HG02610 (cell line): ENCODE measurements around the gene ZHX3.

Source experiments
- ATAC-seq: cut with Tn5 transposase; IDR thresholded peaks from one replicate; pipeline ENCODE4 v1.9.1; 2021; ENCODE audit warnings: mild to moderate bottlenecking, moderate library complexity; ENCODE audit not compliant: unreplicated experiment

The ZHX3 gene

DNA sequence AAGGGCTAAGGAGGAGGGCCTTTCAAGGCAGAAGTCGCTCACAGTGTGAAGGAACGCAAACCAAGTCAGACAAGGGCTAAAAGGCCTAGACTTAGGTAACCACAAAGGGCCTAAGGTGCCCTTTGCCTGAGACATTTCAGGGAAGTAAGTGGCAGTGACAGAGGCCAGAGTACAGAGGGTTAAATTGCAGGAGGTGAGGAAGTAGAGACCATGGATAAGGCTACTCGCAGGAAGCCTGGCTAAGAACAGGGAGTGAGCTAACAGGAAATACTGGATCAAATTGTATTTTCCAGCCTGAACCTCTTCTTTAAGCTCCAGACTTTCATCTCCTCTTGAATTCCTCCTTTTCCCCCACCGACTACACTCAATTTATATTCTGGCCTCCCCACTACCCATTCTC is 16.6 kb downstream of the ZHX3 start:
- no peak for ATAC-seq

DNA sequence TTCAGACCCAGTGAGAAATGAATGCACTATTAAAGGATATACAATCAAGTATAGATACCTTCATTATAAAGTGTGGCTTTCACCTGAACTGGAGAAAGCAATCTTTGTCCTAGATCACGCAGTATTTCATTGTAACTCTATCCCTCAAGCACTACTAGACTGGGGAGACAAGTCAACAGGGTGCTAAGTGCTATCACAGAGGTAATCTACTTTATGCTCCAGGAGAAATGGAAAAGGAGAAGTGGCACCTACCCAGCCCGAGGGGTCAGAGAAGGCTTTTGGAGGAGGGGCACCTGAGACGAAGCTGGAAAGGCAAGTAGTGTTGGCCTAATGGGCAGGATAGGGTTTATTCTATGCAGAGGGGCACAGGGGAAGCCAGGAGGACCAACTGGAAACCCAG is 17.1 kb downstream of the ZHX3 start:
- no peak for ATAC-seq

GRCh38 chr20:41299899-41300298 is 17.6 kb downstream of the ZHX3 start:
- no peak for ATAC-seq

DNA sequence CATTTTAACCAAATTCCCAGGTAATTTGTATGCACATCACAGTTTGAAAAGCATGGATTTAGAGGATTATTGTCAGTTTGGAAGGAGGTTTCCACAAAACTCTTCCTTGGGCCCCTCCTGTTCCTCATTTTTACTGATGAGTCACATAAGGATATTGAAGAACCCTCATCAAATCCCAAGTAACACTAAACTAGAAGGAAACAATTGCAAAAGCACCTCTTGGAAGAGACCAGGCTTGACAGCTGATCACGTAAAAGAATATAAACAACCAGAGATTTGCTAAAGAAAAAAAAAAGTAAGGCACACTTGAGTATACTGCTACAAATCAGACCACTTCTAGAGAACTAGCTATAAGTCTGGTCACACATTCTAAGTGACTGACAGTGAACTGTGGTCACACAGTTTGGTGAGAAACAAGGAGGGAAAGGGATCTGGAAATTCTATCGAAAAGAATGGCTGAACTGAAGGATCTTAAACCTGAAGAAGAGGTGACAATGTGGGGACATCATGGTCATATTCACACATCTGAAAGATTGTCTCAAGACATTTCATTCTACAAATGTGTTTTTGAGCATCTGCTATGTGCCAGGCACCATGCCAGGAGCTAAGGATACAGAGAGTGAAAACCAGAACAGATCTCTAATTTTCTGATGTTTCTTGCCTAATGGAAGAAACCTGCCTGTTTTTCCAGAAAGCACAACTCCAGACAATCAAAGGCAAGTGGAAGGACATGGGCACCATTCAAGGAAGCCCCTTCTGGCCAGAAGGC is 24.1 kb downstream of the ZHX3 start:
- ATAC-seq: no peak

- no peak for ATAC-seq
Observed at GRCh38 chr20:41290804-41291389, 26.6 kb downstream of the ZHX3 start.

DNA sequence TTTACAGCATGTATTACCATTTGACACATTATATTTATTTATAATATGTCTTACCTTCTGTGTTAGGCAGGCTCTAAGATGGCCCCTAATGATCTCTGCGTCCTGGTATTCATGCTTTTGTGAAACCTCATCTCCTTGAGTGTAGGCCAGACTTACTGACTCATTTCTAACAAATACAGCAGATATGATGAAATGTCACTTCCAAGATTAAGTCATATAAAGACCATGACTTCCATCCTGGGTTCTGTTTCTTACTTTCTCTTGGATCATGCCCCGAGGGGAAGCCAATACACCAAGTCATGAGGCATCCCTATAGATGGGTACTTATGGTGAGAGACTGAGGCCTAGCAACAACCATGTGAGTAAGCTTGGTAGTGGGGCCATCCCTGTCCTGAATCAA is 30.2 kb downstream of the ZHX3 start:
- ATAC-seq: no peak

GRCh38 chr20:41286240-41286851 is 31.2 kb downstream of the ZHX3 start:
- ATAC-seq: no peak

GRCh38 chr20:41279546-41280225 is 37.8 kb downstream of the ZHX3 start:
- peak; percentile 69 for ATAC-seq

DNA sequence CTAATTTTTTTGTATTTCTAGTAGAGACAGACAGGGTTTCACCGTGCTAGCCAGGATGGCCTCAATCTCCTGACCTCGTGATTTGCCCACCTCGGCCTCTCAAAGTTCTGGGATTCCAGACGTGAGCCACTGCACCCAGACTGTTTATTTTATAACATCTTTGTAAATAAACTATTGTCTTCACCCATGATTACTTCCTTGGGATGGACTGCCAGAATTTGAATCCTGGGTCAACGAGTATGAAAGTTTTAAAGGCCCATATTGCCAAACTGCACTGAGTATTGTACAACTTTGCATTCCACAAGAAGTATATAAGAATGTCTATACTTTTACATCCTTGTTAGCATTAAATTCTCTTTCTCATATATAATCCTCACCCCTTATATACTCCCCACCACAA is 38.6 kb downstream of the ZHX3 start:
- no peak for ATAC-seq

DNA sequence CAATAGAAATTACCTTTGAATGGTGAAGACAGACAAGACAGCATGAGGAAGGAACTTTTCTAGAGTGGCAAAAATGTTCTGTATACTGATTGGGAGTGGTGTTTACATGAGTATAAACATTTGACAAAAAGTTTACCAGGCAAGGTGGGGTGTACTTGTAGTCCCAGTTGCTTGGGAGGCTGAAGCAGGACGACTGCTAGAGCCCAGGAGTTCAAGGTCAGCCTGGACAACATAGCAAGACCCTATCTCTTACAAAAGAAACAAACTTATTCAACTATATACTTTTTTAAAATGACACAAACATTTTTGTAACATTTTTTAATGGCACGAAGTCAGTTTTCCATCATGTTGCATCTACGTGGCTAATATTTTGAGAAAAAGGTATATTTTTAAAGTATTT is 40.5 kb downstream of the ZHX3 start:
- ATAC-seq: no peak

DNA sequence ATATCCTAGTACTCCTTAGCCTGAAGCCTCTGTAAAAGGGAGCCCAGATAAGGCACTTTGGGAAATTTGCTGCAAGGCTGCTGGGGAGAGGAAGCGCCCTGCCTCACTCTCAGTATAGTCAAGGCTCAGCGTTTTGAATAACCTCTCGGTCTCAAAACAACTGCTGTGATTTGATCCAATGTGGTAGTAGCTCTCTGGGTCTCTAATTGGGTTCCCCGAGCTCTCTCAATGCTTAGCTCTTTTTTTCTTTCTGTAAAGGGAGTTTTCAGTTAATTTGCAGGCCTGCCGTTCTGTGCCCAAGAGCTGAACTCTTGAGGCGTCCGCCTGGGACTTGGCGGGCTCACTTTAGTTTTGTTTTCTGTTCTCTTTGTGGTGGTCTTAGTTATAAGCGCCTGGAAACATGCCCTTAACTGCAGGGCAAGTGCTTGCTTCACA is 41.2 kb downstream of the ZHX3 start:
- ATAC-seq: no peak

DNA sequence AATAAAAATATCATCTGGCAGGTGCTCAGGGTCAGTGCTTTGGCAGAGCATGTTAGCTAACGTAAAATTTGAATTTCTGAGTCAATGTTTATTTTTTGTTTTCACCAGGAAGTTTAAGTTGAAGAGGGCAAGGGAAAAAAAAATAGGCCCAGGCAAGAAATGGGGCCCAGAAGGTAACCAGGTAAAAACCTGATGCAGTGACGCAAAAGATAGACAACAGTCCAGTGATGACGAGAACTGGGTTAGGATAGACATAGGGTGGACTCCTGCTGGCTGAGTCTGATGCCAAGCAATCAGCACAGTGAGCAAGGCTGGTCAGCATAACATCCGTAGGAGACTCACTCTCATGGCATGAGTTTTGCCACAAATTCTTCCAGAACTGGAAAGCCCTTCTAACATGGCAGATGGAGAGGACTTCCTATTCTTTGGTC is 42.2 kb downstream of the ZHX3 start:
- no peak for ATAC-seq

- ATAC-seq: no peak
Observed at GRCh38 chr20:41274152-41274551, 43.4 kb downstream of the ZHX3 start.

DNA sequence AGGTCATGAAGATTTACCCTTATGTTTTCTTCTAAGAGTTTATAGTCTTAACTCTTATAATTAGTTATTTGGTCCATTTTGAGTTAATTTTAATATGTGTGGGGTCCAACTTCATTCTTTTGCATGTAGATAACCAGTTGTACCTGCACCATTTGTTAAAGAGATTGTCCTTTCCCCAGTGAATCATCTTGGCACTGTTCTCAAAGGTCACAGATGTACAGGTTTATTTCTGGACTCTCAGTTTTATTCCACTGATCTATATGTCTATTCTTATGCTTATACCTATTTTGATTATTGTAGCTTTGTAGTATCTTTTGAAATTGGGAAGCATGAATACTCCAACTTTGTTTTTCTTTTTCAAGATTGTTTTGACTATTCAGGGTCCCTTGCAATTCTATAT is 44.1 kb downstream of the ZHX3 start:
- no peak for ATAC-seq

DNA sequence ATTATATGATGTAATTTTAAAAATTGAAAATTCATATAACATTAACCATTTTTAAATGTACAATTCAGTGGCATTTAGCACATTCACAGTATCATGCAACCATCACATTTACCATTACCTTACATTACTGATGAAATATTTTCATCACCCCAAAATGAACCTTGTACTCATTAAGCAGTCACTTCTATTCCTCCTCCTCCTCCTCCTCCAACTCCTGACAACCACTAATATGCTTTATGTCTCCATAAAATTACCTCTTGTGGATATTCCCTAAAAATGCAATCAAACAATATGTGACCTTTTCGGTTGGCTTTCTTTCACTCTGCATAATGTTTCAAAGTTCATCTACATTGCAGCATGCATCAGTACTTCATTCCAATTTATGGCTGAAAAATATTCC is 45.2 kb downstream of the ZHX3 start:
- no peak for ATAC-seq

DNA sequence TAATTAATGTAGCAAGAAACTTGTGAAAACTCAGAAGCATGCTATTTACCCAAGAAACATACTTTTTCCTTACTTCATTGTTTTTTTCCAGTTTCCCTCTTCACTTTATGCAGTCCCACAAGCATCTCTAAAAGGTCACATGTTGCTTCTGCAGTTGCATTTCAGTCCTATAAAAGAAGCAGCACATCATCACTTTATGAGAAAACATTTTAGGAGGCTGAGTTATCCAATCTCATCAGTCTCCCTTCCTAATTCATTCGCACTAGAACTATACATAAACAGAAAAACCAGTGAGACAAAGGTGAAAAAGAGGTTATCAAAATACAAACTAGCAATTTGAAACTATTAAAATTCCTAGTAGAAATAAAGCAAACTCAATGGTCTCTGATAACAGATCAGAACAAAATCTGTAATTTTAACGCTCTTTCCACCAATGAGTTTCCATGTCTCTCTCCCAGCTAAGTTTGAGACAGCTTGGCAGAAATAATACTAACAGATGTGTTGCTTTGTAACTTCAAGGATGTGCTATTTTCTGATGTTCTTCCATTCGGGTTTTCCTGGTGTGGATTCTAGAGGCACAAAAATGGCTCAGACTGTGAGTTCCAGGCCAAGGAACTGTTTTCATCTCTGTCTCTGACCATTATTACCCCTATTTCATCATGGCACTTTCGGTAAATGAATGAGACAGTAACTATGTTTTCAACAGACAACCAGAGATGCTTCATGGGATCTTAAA is 48.4 kb downstream of the ZHX3 start:
- no peak for ATAC-seq

GRCh38 chr20:41268402-41268801 is 49.1 kb downstream of the ZHX3 start:
- ATAC-seq: no peak

GRCh38 chr20:41265938-41266337 is 51.6 kb downstream of the ZHX3 start:
- ATAC-seq: no peak

GRCh38 chr20:41264819-41265218 is 52.7 kb downstream of the ZHX3 start:
- no peak for ATAC-seq

DNA sequence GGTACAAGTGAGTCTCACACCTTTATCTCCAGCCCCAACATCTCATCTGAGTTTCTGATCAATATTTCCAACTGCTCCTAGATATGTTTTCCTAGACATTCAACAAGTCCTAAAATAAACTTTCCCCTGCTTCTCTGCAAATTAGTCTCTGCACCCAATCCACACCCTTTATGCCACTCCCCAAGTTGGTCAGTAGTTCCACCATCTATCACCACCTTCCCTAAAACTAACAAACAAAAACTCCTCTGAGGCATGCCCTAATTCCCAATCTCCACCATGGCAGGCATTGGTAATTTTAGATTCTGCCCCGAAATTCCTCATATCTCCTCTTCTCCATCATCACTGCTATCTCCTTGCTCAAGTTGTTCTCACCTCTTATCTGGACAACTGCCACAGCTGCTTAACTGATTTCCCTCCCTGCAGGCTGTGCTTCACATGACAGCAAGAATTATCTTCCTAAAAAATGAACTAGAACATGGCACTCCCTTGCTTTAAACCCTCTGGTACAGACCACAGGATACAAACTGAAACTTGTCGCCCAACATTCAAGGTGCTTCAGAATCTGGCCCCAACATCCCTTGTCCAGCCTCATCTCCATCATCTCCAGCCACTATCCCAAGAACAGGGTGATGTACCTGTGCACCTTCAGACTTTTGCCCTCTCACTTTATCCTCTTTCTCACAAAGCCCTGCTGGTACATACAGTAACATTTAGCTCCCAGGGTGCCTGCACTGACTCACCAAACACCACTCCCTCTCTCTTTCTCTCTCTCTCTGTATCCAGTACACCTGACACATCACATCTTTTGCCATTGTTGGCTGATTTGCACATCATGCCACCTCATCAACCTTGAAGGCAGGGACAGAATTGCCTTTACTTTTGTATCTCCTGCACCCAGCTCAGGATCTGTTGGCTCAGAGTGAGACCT is 55.5 kb downstream of the ZHX3 start:
- ATAC-seq: no peak
